Activated T-helper 1 cell treated with Interleukin-2 at 50 U/mL for 16 hours (primary cell): ENCODE measurements around the gene BAG2.
A peak's percentile ranks its signal among the peaks of the same experiment; 100 is the strongest.

Experiments
- DNase-seq: peaks from one replicate; pipeline ENCODE4 v3.0.0-alpha.2; 2020; ENCODE audit warnings: low read depth

Gene BAG2

DNA sequence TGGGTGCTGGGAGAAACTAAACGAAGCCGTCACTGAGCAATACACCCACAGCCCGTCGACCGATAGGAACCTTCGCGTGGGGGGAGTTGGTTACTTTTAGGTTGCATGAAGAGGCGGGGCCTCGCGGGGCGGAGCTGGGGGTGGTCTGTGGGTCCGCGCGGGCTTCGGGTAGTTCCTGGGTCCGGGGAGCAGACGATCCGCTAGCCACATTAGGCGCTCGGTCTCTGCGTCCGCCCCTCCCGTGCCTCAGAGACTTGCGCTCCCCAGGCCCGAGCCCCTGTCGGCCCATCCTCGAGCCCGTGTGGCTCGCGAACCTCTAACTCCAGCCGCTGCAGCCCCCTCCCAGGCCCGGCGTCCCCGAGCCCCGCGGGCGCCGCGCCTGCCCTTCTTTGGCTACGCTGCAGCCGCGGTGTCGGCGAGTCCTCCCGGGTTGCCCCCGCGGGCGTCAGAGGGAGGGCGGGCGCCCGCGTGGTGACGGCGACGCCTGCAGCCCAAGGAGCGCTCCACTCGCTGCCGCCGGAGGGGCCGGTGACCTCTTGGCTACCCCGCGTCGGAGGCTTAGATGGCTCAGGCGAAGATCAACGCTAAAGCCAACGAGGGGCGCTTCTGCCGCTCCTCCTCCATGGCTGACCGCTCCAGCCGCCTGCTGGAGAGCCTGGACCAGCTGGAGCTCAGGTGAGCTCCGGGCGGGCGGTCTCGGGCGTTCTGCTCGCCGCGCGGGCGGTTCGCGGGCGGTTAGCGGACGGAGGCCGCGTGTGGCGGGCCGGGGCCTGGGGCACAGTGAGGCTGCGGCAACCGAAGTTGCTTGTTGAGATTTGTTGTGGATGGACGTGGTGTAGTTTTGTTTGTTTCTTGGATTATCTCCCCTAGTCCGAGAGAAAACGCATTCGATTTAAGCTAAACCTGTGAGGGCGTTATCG, at the start of gene BAG2:
Gene BAG2 (plus strand): TSS at position 191 of the 920 bp plus-strand sequence. CDS start 372 bp downstream, at position 563.
- DNase-seq = peak; percentile 69

GRCh38 chr6:57123111-57123510, 49.0 kb upstream of the BAG2 start:
- DNase-seq = no peak

DNA sequence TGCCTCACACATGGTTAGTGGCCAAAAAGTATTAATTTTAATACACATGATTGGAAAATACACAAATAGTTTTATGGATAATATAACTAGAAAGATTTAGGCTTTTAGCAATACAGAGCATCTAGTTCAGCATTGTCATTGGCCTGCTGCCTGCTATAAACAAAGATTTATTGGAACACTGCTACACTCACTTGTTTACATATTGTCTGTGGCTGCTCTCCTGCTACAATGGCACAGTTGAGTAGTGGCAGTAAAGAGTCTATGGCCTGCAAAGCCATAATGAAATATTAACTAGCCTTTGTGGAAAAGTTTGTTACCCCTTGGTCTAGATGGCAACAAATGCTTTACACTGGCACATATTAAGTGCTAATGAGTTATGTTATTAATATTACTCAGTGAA, 44.4 kb upstream of the BAG2 start:
- no peak for DNase-seq

- DNase-seq = no peak
Observed at GRCh38 chr6:57130661-57131177, 41.4 kb upstream of the BAG2 start.

- no peak for DNase-seq
Observed at GRCh38 chr6:57134954-57135353, 37.2 kb upstream of the BAG2 start.

- no peak for DNase-seq
Observed at GRCh38 chr6:57135885-57136284, 36.2 kb upstream of the BAG2 start.

- no peak for DNase-seq
Observed at GRCh38 chr6:57137350-57137749, 34.8 kb upstream of the BAG2 start.

DNA sequence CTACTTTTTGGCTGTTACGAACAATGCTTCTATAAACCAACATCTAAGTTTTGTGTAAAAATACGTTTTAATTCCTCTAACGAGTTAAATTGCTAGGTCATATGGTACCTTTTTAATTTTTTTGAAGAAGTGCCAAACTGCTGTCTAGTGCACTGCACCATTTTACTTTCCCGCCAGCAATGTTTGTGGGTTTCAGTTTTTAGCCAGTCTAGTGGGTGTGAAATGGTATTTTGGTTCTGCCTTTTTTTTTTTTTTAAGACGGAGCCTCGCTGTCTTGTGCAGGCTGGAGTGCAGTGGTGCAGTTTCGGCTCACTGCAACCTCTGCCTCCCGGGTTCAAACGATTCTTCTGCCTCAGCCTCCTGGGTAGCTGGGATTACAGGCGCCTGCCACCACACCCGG, 34.1 kb upstream of the BAG2 start:
- DNase-seq = no peak

DNA sequence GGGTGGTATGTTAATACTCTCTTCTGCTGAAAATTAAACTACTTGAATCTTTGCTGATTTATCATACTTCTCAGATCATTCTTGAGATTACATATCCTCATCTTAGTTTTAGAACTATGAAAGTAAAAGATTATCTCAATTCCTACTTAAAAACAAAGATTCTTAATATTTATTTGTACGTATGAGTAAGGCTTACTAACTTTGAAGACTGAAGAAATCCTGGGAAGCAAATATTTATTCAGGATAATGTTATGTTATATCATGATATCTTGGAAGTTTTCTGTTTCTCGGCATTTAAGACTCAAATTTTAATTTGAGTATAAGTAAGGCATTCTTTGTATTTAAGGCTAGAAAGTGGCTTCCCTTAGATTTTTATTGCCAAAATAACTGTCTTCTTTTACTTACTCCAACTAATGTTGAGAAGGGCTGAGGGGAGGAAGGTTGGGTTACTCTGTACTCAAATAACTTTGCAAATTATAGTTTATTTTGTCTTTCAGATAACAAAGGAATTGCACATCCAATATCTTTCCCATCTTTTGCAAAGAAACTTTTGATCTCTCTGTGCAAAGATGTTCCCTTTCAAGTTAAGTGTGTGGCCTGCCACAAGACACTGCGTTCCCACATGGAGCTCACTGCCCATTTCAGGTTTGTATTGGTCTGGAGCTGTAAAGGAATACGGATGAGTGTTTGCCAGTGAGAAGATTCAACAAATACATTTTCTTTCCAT, 30.5 kb upstream of the BAG2 start:
- no peak for DNase-seq

DNA sequence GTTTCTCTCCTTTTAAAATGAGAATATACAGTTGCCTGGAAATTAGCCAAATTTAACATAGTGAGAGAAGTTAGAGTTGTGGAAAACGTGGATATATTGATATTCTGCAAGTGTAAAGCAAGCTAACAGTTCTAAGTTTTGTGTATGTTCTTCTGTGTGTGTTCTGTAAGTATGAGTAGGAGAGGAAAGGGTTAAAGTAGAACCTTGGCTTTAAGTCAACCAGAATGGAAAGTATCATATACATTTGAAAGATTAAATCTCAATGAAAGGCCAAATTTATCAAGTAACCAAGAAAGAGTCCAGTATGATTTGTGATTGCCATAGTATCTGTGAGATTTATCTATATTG, 30.0 kb upstream of the BAG2 start:
- no peak for DNase-seq

- no peak for DNase-seq
Observed at GRCh38 chr6:57143690-57144089, 28.4 kb upstream of the BAG2 start.

DNA sequence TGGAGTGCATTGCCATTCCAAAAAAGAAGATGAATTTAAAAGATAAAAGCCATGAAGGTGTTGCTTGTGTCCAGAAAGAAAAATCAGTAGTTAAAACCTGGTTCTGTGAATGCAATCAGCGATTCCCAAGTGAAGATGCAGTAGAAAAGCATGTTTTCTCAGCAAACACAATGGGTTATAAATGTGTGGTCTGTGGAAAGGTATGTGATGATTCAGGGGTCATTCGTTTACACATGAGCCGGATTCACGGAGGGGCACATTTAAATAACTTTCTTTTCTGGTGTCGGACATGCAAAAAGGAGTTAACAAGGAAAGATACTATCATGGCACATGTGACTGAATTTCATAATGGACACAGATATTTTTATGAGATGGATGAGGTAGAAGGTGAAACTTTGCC, 24.7 kb upstream of the BAG2 start:
- DNase-seq = no peak

- DNase-seq = no peak
Observed at GRCh38 chr6:57147955-57148858, 23.9 kb upstream of the BAG2 start.

DNA sequence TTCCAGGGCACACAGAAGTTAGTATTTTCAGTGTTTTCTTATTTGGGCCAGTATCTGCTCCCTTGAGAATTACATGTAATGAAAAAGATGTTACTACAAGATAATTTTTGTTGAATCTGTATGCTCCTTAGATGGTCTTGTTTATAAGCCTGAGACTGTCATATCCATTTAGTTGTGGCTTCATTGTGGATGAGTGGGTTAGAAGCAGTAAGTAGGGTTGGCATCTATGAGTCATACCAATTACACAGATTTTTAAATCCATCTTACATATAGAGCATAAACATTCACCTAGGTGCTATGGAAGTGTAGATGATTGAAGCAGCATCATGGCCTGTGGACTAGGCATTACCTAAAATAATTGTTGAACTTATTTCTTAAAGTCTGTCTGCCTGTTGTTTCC, 13.5 kb upstream of the BAG2 start:
- DNase-seq = no peak

DNA sequence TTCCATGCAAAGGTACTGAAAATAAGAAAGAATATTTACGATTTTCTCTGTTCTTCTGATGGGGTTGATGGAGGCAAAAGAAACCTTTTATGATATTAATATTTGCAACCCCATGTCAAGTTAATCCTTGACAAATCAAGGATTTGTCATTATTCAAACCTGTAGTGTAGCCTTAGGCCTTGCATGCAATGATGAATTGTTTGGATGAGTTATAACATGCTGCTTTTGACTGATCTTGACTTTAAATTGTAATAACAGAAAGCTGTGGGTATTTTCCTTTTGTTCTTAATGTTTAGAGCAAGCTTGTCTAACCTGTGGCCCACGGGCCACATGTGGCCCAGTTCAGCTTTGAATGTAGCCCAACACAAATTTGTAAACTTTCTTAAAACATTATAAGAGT, 13.0 kb upstream of the BAG2 start:
- DNase-seq = no peak

GRCh38 chr6:57162028-57162427, 10.1 kb upstream of the BAG2 start:
- DNase-seq = no peak

DNA sequence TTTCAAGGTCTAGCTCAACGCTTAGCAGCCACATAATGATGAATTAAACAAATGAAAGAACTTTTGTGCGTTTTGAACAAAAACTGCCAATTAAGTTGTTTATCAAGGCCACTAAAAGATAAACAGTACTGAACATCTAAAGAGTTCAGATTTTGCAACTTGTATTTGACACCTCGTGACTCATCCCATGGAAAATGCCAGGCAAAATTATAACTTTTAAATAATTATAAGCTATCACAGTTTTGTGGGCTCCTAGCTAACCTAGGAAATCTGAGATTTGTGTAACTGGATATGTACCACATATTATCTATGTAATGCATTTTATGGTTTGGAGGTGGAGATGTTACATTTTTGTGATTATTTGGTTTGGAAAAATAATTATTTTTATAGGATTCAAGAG, 9.6 kb upstream of the BAG2 start:
- DNase-seq = no peak

- DNase-seq = no peak
Observed at GRCh38 chr6:57163956-57164355, 8.2 kb upstream of the BAG2 start.

GRCh38 chr6:57165080-57165479, 7.0 kb upstream of the BAG2 start:
- no peak for DNase-seq

- DNase-seq = no peak
Observed at GRCh38 chr6:57173056-57173885, 1.1 kb downstream of the BAG2 start.

- DNase-seq = no peak
Observed at GRCh38 chr6:57173886-57174510, 1.9 kb downstream of the BAG2 start.
